Endothelial cell of umbilical vein (primary cell): ENCODE measurements around the gene PPFIA2. TPM values are rescaled to one million over a fixed set of nuclear protein-coding genes. Genes with fewer than 3 reads are reported as not detected.

ENCODE experiments used
- BruUV-seq: library from RNA; stranded (reverse); fragments of 400-500 nt; replicated peaks from 2 replicates; lab custom pipeline; 2021; lab: Mats Ljungman, UMichigan
- CTCF ChIA-PET: fragments of 300-600, 350-600 bp; sonication (Branson Sonifier 250); formaldehyde crosslinking; loops from one replicate; lab custom pipeline; 2021; ENCODE audit warnings: antibody characterized with exemption, inconsistent platforms; lab: Charles Lee
- POLR2A ChIA-PET: fragments of 300-600, 350-600 bp; sonication (Branson Sonifier 250); formaldehyde crosslinking; loops from one replicate; lab custom pipeline; 2021; ENCODE audit warnings: antibody characterized with exemption, inconsistent platforms; lab: Charles Lee
- DNase-seq: peaks from one replicate; pipeline ENCODE4 v3.0.0-alpha.2; 2011; ENCODE audit warnings: low read depth, low spot score
- FAIRE-seq: peaks from 2 replicates; lab custom pipeline; 2011; peaks lifted over from hg19 to GRCh38; lab: Jason Lieb, UNC
- H2AFZ ChIP-seq: 2 replicates; pipeline ENCODE4 v1.6.0; 2012; ENCODE audit warnings: low read depth, low read length, control low read depth, inconsistent platforms
- H3K27ac ChIP-seq: 2 replicates; pipeline ENCODE4 v1.5.1; 2011; ENCODE audit warnings: low read depth, mild to moderate bottlenecking, control low read depth, low read length, moderate library complexity; ENCODE audit not compliant: insufficient read depth
- H3K27me3 ChIP-seq, 2 experiments: 2 replicates each; pipeline versions ENCODE4 v1.6.0 to v1.6.1; 2011; ENCODE audit warnings: low read length in 2 of 2, mixed read lengths in 1 of 2; ENCODE audit not compliant: control insufficient read depth in 2 of 2, insufficient read depth in 2 of 2
- H3K36me3 ChIP-seq, 2 experiments: 2 replicates in 1 of 2; 3 replicates in 1 of 2; pipeline ENCODE4 v1.5.1; 2011; ENCODE audit warnings: low read length in 2 of 2, mild to moderate bottlenecking in 1 of 2, moderate library complexity in 1 of 2; ENCODE audit not compliant: control insufficient read depth in 2 of 2, insufficient read depth in 2 of 2; ENCODE audit errors: extremely low read depth in 1 of 2
- H3K4me1 ChIP-seq: 3 replicates; pipeline ENCODE4 v1.5.1; 2011; ENCODE audit warnings: mild to moderate bottlenecking, low read length; ENCODE audit not compliant: control insufficient read depth, insufficient read depth; ENCODE audit errors: extremely low read depth
- H3K4me2 ChIP-seq: 2 replicates; pipeline ENCODE4 v1.6.1; 2011; ENCODE audit warnings: low read length, control low read depth, mixed read lengths; ENCODE audit not compliant: insufficient read depth
- H3K4me3 ChIP-seq, 3 experiments: fragments of 200-600 bp in 1 of 3; sonication (generic), shearing (Covaris generic) in 1 of 3; replicated peaks in 1 of 3; 2 replicates each; pipeline ENCODE4 v1.5.1; 2011 to 2016; ENCODE audit warnings: control low read depth in 3 of 3, low read length in 3 of 3, mild to moderate bottlenecking in 2 of 3, inconsistent platforms in 1 of 3, low read depth in 1 of 3, moderate library complexity in 1 of 3; ENCODE audit not compliant: insufficient read depth in 1 of 3
- H3K79me2 ChIP-seq: 2 replicates; pipeline ENCODE4 v1.6.0; 2012; ENCODE audit warnings: low read length, inconsistent platforms; ENCODE audit not compliant: control insufficient read depth, insufficient read depth
- H3K9ac ChIP-seq: replicated peaks from 2 replicates; pipeline ENCODE3; 2011; ENCODE audit warnings: low read length, control low read depth; ENCODE audit not compliant: insufficient read depth; ENCODE audit errors: extremely low read depth
- H3K9me1 ChIP-seq: replicated peaks from 3 replicates; pipeline ENCODE4 v1.6.0; 2011; ENCODE audit warnings: mild to moderate bottlenecking, low read length; ENCODE audit not compliant: control insufficient read depth, insufficient read depth; ENCODE audit errors: extremely low read depth
- H3K9me3 ChIP-seq: replicated peaks from 2 replicates; pipeline ENCODE4 v1.5.1; 2012; ENCODE audit warnings: low read length, inconsistent platforms; ENCODE audit not compliant: control insufficient read depth, insufficient read depth
- H4K20me1 ChIP-seq: replicated peaks from 2 replicates; pipeline ENCODE3; 2011; ENCODE audit warnings: mild to moderate bottlenecking, low read length; ENCODE audit not compliant: control insufficient read depth, insufficient read depth; ENCODE audit errors: extremely low read depth
- EZH2 ChIP-seq: IDR thresholded peaks from 2 replicates; pipeline ENCODE4 v1.6.1; 2012; ENCODE audit warnings: borderline replicate concordance, low read depth, mild to moderate bottlenecking, moderate library complexity, low read length, inconsistent platforms; ENCODE audit not compliant: severe bottlenecking
- FOS ChIP-seq: IDR thresholded peaks from 2 replicates; pipeline ENCODE4 v1.6.1; 2011; ENCODE audit warnings: mild to moderate bottlenecking, low read length, moderate library complexity, borderline replicate concordance; ENCODE audit not compliant: insufficient read depth
- GATA2 ChIP-seq: IDR thresholded peaks from 2 replicates; pipeline ENCODE4 v1.7.0; 2011; ENCODE audit warnings: low read depth, mild to moderate bottlenecking, moderate library complexity, mixed read lengths, low read length; ENCODE audit not compliant: insufficient read length, insufficient read depth
- JUN ChIP-seq: IDR thresholded peaks from 2 replicates; pipeline ENCODE4 v1.6.1; 2011; ENCODE audit warnings: borderline replicate concordance, low read depth; ENCODE audit not compliant: insufficient read length, insufficient read depth
- MYC ChIP-seq: IDR thresholded peaks from one replicate; pipeline ENCODE4 v1.6.1; 2011; ENCODE audit warnings: mild to moderate bottlenecking, low read depth, low read length
- POLR2A ChIP-seq: IDR thresholded peaks from 2 replicates; pipeline ENCODE4 v1.6.1; 2012; ENCODE audit warnings: low read depth, mild to moderate bottlenecking, control low read depth, low read length
- POLR2AphosphoS5 ChIP-seq: IDR thresholded peaks from 2 replicates; pipeline ENCODE4 v1.6.1; 2012; ENCODE audit warnings: low read depth, mild to moderate bottlenecking, control low read depth, low read length, moderate library complexity; ENCODE audit not compliant: insufficient read depth
- dilution Hi-C: fragments of 300-500 bp; cut with MboI; formaldehyde crosslinking; loops from one replicate; pipeline ENCODE4 v1.15.0; 2019; ENCODE audit warnings: low sequenced_read_pairs; ENCODE audit not compliant: extremely low pct_ligation_motif_present
- intact Hi-C: fragments of 100-400 bp; cut with micrococcal nuclease; formaldehyde crosslinking; loops from one replicate; pipeline ENCODE4 v1.10.0; 2022
- polyA plus RNA-seq, 4 experiments: library from polyadenylated mRNA; depleted of rRNA in 3 of 4; stranded (reverse) in 3 of 4; unstranded in 1 of 4; fragments of >200 nt; gene quantifications; 2 replicates each; pipeline versions ENCODE4 v1.2.1 to v1.2.3, GENCODE V29; 2011 to 2012; ENCODE audit warnings: missing spikeins in 1 of 4
- total RNA-seq: library from RNA; stranded (reverse); gene quantifications from 2 replicates; pipeline ENCODE4 v1.2.3, GENCODE V29; 2021
- TF ChIP-seq, protein P1 (sequence below), 2 donors: IDR thresholded peaks; 1 replicate in 1 of 2; 2 replicates in 1 of 2; pipeline ENCODE4 v1.5.1; 2011; ENCODE audit warnings: low read length in 2 of 2, mild to moderate bottlenecking in 2 of 2, moderate library complexity in 2 of 2, control low read depth in 1 of 2, inconsistent platforms in 1 of 2, low read depth in 1 of 2; ENCODE audit not compliant: insufficient read depth in 1 of 2; ENCODE audit errors: extremely low read depth in 1 of 2
- TF ChIP-seq, protein P2 (sequence below): IDR thresholded peaks from 2 replicates; pipeline ENCODE4 v1.6.1; 2011; ENCODE audit not compliant: insufficient read depth, insufficient read length

PPFIA2 gene
- total and polyA plus RNA-seq, 2 donors (not counting 3 experiments of a cell fraction or from before 2014, with no cell fraction given) = not detected

- POLR2A ChIA-PET = no interaction called here
Measured at GRCh38 chr12:81465876-81466275, 293.3 kb downstream of the PPFIA2 start.

More at GRCh38 chr12:81465876-81466275, 293.3 kb downstream of the PPFIA2 start:
- Histone ChIP-seq H3K27ac (no peak overlapping the region), H3K79me2 (no peaks in the 10 kb centered on the region), H4K20me1 (no peaks in the 10 kb centered on the region), H3K9me1 (no peaks in the 10 kb centered on the region), H3K4me3 (no peak overlapping the region), H3K36me3 (no peaks in the 10 kb centered on the region), H2AFZ (no peak overlapping the region), H3K9ac (no peak overlapping the region), H3K9me3 (no peaks in the 10 kb centered on the region), H3K4me1 (no peaks in the 10 kb centered on the region), H3K27me3 (no peaks in the 10 kb centered on the region), H3K4me2 (no peak overlapping the region)
- FAIRE-seq = no peak
- intact Hi-C loops = no loop called here
- DNase-seq = no peak
- CTCF ChIA-PET = interaction anchor here (1.0 kb wide), 1 partner anchor 9 kb away, joined by 3 read pairs; no protein-coding TSS in a partner anchor
- dilution Hi-C loops = no loop called here
- TF ChIP-seq EZH2 (no peak), POLR2A (no peak), GATA2 (no peak), JUN (no peak), FOS (no peak), POLR2AphosphoS5 (no peak), MYC (no peak)
- TF ChIP-seq, protein P1, sequence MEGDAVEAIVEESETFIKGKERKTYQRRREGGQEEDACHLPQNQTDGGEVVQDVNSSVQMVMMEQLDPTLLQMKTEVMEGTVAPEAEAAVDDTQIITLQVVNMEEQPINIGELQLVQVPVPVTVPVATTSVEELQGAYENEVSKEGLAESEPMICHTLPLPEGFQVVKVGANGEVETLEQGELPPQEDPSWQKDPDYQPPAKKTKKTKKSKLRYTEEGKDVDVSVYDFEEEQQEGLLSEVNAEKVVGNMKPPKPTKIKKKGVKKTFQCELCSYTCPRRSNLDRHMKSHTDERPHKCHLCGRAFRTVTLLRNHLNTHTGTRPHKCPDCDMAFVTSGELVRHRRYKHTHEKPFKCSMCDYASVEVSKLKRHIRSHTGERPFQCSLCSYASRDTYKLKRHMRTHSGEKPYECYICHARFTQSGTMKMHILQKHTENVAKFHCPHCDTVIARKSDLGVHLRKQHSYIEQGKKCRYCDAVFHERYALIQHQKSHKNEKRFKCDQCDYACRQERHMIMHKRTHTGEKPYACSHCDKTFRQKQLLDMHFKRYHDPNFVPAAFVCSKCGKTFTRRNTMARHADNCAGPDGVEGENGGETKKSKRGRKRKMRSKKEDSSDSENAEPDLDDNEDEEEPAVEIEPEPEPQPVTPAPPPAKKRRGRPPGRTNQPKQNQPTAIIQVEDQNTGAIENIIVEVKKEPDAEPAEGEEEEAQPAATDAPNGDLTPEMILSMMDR (IDR thresholded peaks at IDR 0.05; ENCODE audit: extremely low read depth in 1 of 2, insufficient read depth in 1 of 2, low read depth in 1 of 2, low read length in 2 of 2) = no peak
- TF ChIP-seq, protein P2, sequence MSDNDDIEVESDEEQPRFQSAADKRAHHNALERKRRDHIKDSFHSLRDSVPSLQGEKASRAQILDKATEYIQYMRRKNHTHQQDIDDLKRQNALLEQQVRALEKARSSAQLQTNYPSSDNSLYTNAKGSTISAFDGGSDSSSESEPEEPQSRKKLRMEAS = no peak
- no TSS peak for BruUV-seq
